ENCODE measurements around the gene PHF21B.
A peak's percentile ranks its signal among the peaks of the same experiment; 100 is the strongest.
"Not testable (repeated sequence)": the region's sequence is repeated elsewhere in the genome, so short reads cannot be mapped to it uniquely, and the experiment has no call there.

The PHF21B gene

DNA sequence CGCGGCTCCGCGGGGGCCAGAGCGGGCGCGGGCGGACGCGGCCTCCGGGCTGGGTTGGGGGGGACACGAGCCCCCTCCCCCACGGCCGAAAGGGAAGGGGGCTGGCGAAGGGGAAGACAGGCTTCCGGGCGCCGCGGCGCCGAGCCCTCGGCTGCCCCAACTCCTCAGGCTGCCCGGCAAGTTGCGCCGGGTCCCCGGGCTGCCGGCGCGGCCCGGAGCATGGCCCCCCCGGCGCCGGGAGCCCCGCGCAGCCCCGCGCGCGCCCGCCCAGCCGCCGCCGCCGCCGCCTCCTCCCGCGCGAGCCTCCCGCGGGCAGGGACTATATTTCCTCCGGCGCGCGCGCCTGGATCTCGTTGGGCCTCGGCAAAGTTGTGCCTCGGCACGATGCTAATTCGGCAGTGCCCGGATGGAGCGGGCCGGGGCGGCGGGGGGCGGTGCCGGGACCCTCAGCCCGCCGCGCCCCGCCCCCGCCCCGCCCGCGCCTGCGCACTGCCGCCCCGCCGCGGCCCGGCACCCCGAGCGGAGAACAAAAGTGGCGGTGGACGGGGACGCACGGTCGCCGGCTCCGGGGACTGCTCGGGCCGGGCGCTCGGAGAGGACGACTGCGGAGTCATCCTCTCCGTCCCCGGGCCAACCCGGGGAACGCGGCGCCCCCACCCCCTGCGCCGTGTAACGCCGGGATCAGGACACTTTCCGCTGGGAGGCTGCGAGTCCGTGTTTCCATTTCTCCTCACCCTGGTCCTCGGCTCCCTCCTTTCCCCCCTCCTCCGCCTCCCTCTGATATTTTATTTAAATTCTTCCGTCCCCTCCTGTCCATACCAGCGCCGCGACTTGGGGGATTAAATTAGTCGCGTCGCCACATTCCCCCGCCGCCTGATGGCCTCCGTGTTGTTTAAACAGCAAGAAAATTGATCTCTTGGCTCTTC, at the start of gene PHF21B:
Gene PHF21B (minus strand): TSS at position 400 of the 926 bp plus-strand sequence. CDS start 456 bp downstream, outside the sequence.
- Histone ChIP-seq H3K36me3 (ENCODE audit: insufficient read depth, low read length) (no peaks in the 10 kb centered on the region), H3K27ac (no peak within 1 kb of the TSS), H3K9me3 (ENCODE audit: low read depth, low read length) (no peaks in the 10 kb centered on the region), H3K9ac (ENCODE audit: insufficient read length) (peak within 1 kb of the TSS; percentile 71), H3K4me3 (peak within 1 kb of the TSS; percentile 81)
- DNase-seq (ENCODE audit: low read depth, low spot score), result no peak
- TF ChIP-seq EZH2 (IDR thresholded peaks at IDR 0.05), result peak; percentile 37
- no peak for TF ChIP-seq FOXP2 (optimal IDR thresholded peaks at IDR 0.05; ENCODE audit: control extremely low read depth, extremely low read length, insufficient read depth)

DNA sequence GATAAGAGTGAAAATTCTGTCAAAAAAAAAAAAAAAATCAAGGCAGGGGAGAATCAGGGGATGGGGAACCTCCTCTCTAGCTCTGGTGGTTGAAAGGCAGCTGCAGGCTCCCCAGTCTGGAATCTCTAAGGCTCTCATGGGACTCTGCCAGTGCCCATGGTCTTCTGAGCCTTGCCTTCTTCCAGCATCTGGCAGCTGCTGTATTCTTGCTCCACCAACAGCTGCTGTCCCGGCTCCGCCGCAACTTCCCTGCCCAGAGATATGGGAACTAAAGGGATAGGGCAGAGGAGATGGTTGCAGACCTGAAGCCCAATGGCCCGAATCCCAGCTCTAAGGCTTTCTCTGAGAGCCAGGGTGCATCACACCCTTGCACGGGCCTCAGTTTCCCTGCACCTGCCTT, 49.5 kb upstream of the PHF21B start:
- no peak for TF ChIP-seq POLR2AphosphoS5 (IDR thresholded peaks at IDR 0.05; ENCODE audit: borderline replicate concordance, low read depth, low read length)
- TF ChIP-seq EZH2 (IDR thresholded peaks at IDR 0.05), result no peak
- no peak for TF ChIP-seq FOXP2 (optimal IDR thresholded peaks at IDR 0.05; ENCODE audit: control extremely low read depth, extremely low read length, insufficient read depth)
- Histone ChIP-seq H3K4me3 (no peak overlapping the region), H3K9ac (ENCODE audit: insufficient read length) (no peak overlapping the region), H3K9me3 (ENCODE audit: low read depth, low read length) (no peaks in the 10 kb centered on the region), H3K27ac (no peak overlapping the region), H3K36me3 (ENCODE audit: insufficient read depth, low read length) (no peaks in the 10 kb centered on the region)
- DNase-seq (ENCODE audit: low read depth, low spot score), result no peak

DNA sequence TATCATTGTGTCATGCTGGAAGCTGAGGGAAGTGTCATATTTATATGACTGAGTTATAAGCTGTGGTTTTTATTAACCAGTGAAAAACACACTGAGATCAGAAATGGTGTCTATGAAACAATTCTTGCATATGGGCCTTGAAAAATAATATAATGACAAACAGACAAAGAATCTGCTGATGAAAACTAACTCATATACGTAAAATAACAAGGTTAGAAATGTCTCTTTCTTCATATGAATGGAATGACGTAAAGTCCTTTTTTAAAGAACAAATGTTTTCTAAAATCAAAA, 48.8 kb upstream of the PHF21B start:
- H3K4me3 ChIP-seq, result peak overlapping the region; percentile 42
- no peak for DNase-seq (ENCODE audit: low read depth, low spot score)
- no peak overlapping the region for H3K9ac ChIP-seq (ENCODE audit: insufficient read length)
- no peaks in the 10 kb centered on the region for H3K36me3 ChIP-seq (ENCODE audit: insufficient read depth, low read length)
- H3K9me3 ChIP-seq (ENCODE audit: low read depth, low read length), result no peaks in the 10 kb centered on the region
- peak overlapping the region; percentile 44; the same call in 1 of the 2 replicates for H3K27ac ChIP-seq
- no peak for TF ChIP-seq EZH2 (IDR thresholded peaks at IDR 0.05)
- no peak for TF ChIP-seq POLR2AphosphoS5 (IDR thresholded peaks at IDR 0.05; ENCODE audit: borderline replicate concordance, low read depth, low read length)
- TF ChIP-seq FOXP2 (optimal IDR thresholded peaks at IDR 0.05; ENCODE audit: control extremely low read depth, extremely low read length, insufficient read depth), result no peak

GRCh38 chr22:45055936-45056335, 46.1 kb upstream of the PHF21B start:
- DNase-seq (ENCODE audit: low read depth, low spot score), result no peak
- Histone ChIP-seq H3K9me3 (ENCODE audit: low read depth, low read length) (no peaks in the 10 kb centered on the region), H3K36me3 (ENCODE audit: insufficient read depth, low read length) (no peaks in the 10 kb centered on the region), H3K4me3 (no peak overlapping the region), H3K27ac (no peak overlapping the region), H3K9ac (ENCODE audit: insufficient read length) (no peak overlapping the region)
- TF ChIP-seq EZH2 (IDR thresholded peaks at IDR 0.05), result no peak
- TF ChIP-seq POLR2AphosphoS5 (IDR thresholded peaks at IDR 0.05; ENCODE audit: borderline replicate concordance, low read depth, low read length), result no peak
- no peak for TF ChIP-seq FOXP2 (optimal IDR thresholded peaks at IDR 0.05; ENCODE audit: control extremely low read depth, extremely low read length, insufficient read depth)

GRCh38 chr22:45053571-45053970, 43.8 kb upstream of the PHF21B start:
- Histone ChIP-seq H3K36me3 (ENCODE audit: insufficient read depth, low read length) (no peaks in the 10 kb centered on the region), H3K27ac (no peak overlapping the region), H3K9me3 (ENCODE audit: low read depth, low read length) (no peaks in the 10 kb centered on the region), H3K4me3 (no peak overlapping the region), H3K9ac (ENCODE audit: insufficient read length) (no peak overlapping the region)
- no peak for DNase-seq (ENCODE audit: low read depth, low spot score)
- TF ChIP-seq EZH2 (IDR thresholded peaks at IDR 0.05) (no peak), POLR2AphosphoS5 (IDR thresholded peaks at IDR 0.05; ENCODE audit: borderline replicate concordance, low read depth, low read length) (no peak), FOXP2 (optimal IDR thresholded peaks at IDR 0.05; ENCODE audit: control extremely low read depth, extremely low read length, insufficient read depth) (no peak)

DNA sequence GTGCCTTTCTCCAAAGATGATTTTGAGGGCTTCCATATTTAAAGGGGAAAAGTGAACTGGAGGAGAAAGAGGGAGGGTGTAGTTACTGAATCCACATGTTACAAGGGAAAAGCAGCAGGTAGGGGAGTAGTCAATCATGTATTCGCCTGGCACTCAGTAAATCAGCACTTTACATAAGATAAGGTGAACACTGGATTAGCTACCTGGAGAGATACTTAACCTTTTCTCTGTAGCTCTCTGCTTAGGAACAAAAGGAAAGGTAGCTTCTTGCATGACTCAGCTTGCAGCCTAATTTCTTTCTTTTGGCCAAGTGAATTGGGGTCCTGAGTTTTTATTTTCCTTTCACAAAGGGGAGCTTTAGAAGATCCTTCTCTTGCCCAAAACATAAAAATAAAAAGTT, 43.3 kb upstream of the PHF21B start:
- no peak overlapping the region for H3K4me3 ChIP-seq
- no peak overlapping the region for H3K27ac ChIP-seq
- TF ChIP-seq EZH2 (IDR thresholded peaks at IDR 0.05) (no peak), POLR2AphosphoS5 (IDR thresholded peaks at IDR 0.05; ENCODE audit: borderline replicate concordance, low read depth, low read length) (no peak), FOXP2 (optimal IDR thresholded peaks at IDR 0.05; ENCODE audit: control extremely low read depth, extremely low read length, insufficient read depth) (no peak)
- H3K36me3 ChIP-seq (ENCODE audit: insufficient read depth, low read length), result no peaks in the 10 kb centered on the region
- DNase-seq (ENCODE audit: low read depth, low spot score), result no peak
- H3K9ac ChIP-seq (ENCODE audit: insufficient read length), result no peak overlapping the region
- H3K9me3 ChIP-seq (ENCODE audit: low read depth, low read length), result no peaks in the 10 kb centered on the region

DNA sequence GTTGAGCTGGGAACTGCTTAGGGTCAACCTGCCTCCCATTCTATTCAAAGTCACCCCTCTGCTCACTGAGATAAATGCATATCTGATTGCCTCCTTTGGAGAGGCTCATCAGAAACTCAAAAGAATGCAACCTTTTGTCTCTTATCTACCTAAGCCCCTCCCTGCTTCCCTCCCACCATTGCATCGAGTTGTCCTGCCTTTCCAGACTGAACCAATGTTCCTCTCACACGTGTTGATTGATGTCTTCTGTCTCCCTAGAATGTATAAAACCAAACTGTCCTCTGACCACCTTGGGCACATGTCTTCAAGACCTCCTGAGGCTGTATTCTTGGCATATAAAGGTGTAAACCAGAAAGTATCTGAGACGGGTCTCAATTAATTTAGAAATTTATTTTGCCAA, 42.9 kb upstream of the PHF21B start:
- H3K4me3 ChIP-seq; DNase-seq (ENCODE audit: low read depth, low spot score); H3K9ac ChIP-seq (ENCODE audit: insufficient read length); H3K36me3 ChIP-seq (ENCODE audit: insufficient read depth, low read length); H3K27ac ChIP-seq; H3K9me3 ChIP-seq (ENCODE audit: low read depth, low read length): not testable (repeated sequence)

- Histone ChIP-seq H3K27ac (no peak overlapping the region), H3K9me3 (ENCODE audit: low read depth, low read length) (no peaks in the 10 kb centered on the region), H3K36me3 (ENCODE audit: insufficient read depth, low read length) (no peaks in the 10 kb centered on the region), H3K4me3 (no peak overlapping the region), H3K9ac (ENCODE audit: insufficient read length) (no peak overlapping the region)
- DNase-seq (ENCODE audit: low read depth, low spot score), result no peak
- TF ChIP-seq POLR2AphosphoS5 (IDR thresholded peaks at IDR 0.05; ENCODE audit: borderline replicate concordance, low read depth, low read length), result no peak
- no peak for TF ChIP-seq EZH2 (IDR thresholded peaks at IDR 0.05)
Measured at GRCh38 chr22:45051946-45052345, 42.1 kb upstream of the PHF21B start.

- H3K9ac ChIP-seq (ENCODE audit: insufficient read length), result no peak overlapping the region
- H3K9me3 ChIP-seq (ENCODE audit: low read depth, low read length), result no peaks in the 10 kb centered on the region
- no peaks in the 10 kb centered on the region for H3K36me3 ChIP-seq (ENCODE audit: insufficient read depth, low read length)
- DNase-seq (ENCODE audit: low read depth, low spot score), result no peak
- TF ChIP-seq FOXP2 (optimal IDR thresholded peaks at IDR 0.05; ENCODE audit: control extremely low read depth, extremely low read length, insufficient read depth), result no peak
- TF ChIP-seq POLR2AphosphoS5 (IDR thresholded peaks at IDR 0.05; ENCODE audit: borderline replicate concordance, low read depth, low read length), result no peak
- no peak for TF ChIP-seq EZH2 (IDR thresholded peaks at IDR 0.05)
- no peak overlapping the region for H3K4me3 ChIP-seq
- no peak overlapping the region for H3K27ac ChIP-seq
Measured at GRCh38 chr22:45051419-45051818, 41.6 kb upstream of the PHF21B start.
